BJ (cell line): ENCODE measurements around the gene SPAG16. TPM values are rescaled to one million over a fixed set of nuclear protein-coding genes. Genes with fewer than 3 reads are reported as not detected.

Experiments
- CTCF ChIA-PET: fragments of 350-600 bp; formaldehyde crosslinking; extraction: SDS; loops from one replicate; lab custom pipeline; 2021; ENCODE audit warnings: antibody characterized with exemption, inconsistent platforms; lab: Yijun Ruan, JAX
- POLR2A ChIA-PET: fragments of 300-600 bp; sonication (Branson Sonifier 250); formaldehyde crosslinking; extraction: SDS; loops from one replicate; lab custom pipeline; 2021; ENCODE audit warnings: antibody characterized with exemption; lab: Charles Lee
- DNase-seq: peaks from one replicate; pipeline ENCODE4 v3.0.0-alpha.2; 2011; ENCODE audit warnings: low read depth
- H3K27me3 ChIP-seq: 2 replicates; pipeline ENCODE4 v1.6.0; 2011; ENCODE audit warnings: low read length; ENCODE audit not compliant: control insufficient read depth, insufficient read depth
- H3K36me3 ChIP-seq: 2 replicates; pipeline ENCODE4 v1.5.1; 2011; ENCODE audit warnings: low read length; ENCODE audit not compliant: control insufficient read depth, insufficient read depth
- H3K4me3 ChIP-seq: 2 replicates; pipeline ENCODE4 v1.5.1; 2011; ENCODE audit warnings: low read depth, mild to moderate bottlenecking, control low read depth, low read length
- CTCF ChIP-seq: IDR thresholded peaks from 2 replicates; pipeline ENCODE4 v1.5.1; 2011; ENCODE audit warnings: low read depth, mild to moderate bottlenecking, control low read depth, inconsistent platforms, low read length, moderate library complexity; ENCODE audit not compliant: insufficient read depth
- polyA plus RNA-seq: library from polyadenylated mRNA; depleted of rRNA; stranded (reverse); fragments of >200 nt; gene quantifications from 2 replicates; pipeline ENCODE4 v1.2.3, GENCODE V29; 2011

SPAG16 gene
- polyA plus RNA-seq, 1 experiment, result 11.0 TPM

GRCh38 chr2:213316001-213316735, 31.9 kb downstream of the SPAG16 start:
- no peak for DNase-seq
- ChIA-PET POLR2A (no interaction called here), CTCF (interaction anchor here (0.7 kb wide), 1 partner anchor 189 kb away, joined by 3 read pairs; no protein-coding TSS in a partner anchor)
- Histone ChIP-seq H3K27me3 (no peaks in the 10 kb centered on the region), H3K36me3 (no peaks in the 10 kb centered on the region), H3K4me3 (no peak overlapping the region)
- no peak for TF ChIP-seq CTCF

- ChIA-PET POLR2A (no interaction called here), CTCF (no interaction called here)
- peak; percentile 19 for DNase-seq
- Histone ChIP-seq H3K4me3 (no peak overlapping the region), H3K27me3 (no peaks in the 10 kb centered on the region; the same call in 1 of the 2 replicates), H3K36me3 (peaks cover 1% of the 10 kb centered on the region; the same call in 1 of the 2 replicates)
- TF ChIP-seq CTCF, result no peak
Observed at GRCh38 chr2:213317929-213318328, 33.7 kb downstream of the SPAG16 start.

GRCh38 chr2:213320604-213321003, 36.3 kb downstream of the SPAG16 start:
- H3K27me3 ChIP-seq, result no peaks in the 10 kb centered on the region; the same call in 1 of the 2 replicates
- H3K36me3 ChIP-seq, result peaks cover 1% of the 10 kb centered on the region; the same call in 1 of the 2 replicates
- no peak for TF ChIP-seq CTCF
- CTCF ChIA-PET, result no interaction called here
- H3K4me3 ChIP-seq, result no peak overlapping the region
- DNase-seq, result no peak
- POLR2A ChIA-PET, result no interaction called here

- CTCF ChIA-PET, result no interaction called here
- no peak for TF ChIP-seq CTCF
Observed at GRCh38 chr2:213336253-213336770, 52.0 kb downstream of the SPAG16 start.

GRCh38 chr2:213353419-213353818, 69.2 kb downstream of the SPAG16 start:
- ChIA-PET POLR2A (no interaction called here), CTCF (no interaction called here)
- Histone ChIP-seq H3K27me3 (no peaks in the 10 kb centered on the region), H3K36me3 (no peaks in the 10 kb centered on the region), H3K4me3 (no peak overlapping the region)
- TF ChIP-seq CTCF, result no peak
- no peak for DNase-seq

More at GRCh38 chr2:213336253-213336770, 52.0 kb downstream of the SPAG16 start:
- POLR2A ChIA-PET, result no interaction called here
- DNase-seq, result no peak
- no peaks in the 10 kb centered on the region for H3K27me3 ChIP-seq
- H3K4me3 ChIP-seq, result no peak overlapping the region
- no peaks in the 10 kb centered on the region for H3K36me3 ChIP-seq
